HG02973 (cell line): ENCODE results near the gene KCNIP4.

ENCODE experiments used
- ATAC-seq: cut with Tn5 transposase; IDR thresholded peaks from one replicate; pipeline ENCODE4 v1.9.1; 2021; ENCODE audit warnings: moderate library complexity; ENCODE audit not compliant: unreplicated experiment

Gene KCNIP4

GRCh38 chr4:21596521-21596920 lies 352.1 kb downstream of the KCNIP4 start:
- no peak for ATAC-seq

DNA sequence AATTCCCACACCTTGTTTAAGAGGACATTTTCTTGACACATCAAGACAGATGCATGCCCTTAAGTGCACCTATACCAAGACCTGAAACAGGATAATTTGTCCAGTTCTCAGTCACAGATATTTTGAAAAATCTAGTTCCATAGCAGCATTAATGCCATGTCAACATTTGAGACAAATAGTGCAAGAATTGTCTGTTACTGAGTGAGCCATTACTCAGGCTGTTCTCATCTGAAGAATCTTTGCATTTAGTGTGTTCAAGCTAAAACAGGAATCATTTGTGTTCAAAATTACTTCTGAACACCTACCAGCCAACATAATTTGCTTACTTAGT lies 354.9 kb downstream of the KCNIP4 start:
- ATAC-seq: no peak

DNA sequence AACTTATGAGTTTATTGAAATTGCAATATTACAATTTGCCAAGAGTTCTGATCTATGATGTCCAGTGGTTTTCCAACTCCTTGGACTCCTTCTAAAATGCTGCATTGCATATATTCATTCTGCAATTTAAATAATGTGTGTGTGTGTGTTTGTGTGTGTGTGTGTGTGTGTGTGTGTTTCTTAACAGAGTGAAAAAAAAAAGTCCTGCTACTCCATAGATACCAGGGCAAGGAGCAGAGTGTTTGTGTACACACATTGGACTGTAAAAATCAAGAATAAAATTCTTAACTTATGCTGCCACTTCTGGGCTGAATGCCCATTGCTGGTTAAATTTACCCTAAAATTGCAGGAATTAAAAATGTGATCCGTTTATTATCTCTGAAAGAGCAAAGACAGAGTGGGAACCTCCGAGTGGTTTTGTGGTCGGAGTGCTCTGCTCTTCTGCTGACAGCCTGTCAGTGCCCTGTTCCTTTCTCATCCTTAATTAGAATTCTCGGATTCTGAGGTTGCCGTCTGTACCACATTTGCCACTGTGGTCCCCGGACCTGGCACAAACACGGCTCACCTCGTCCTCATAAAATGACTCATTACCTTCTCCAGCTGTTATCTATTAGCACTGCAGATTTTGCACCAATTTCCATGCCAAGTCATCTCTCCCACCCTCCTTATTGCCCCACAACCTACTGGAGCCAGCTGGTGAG lies 355.5 kb downstream of the KCNIP4 start:
- ATAC-seq: no peak

GRCh38 chr4:21577056-21577455 lies 371.5 kb downstream of the KCNIP4 start:
- ATAC-seq: no peak

GRCh38 chr4:21571100-21571499 lies 377.5 kb downstream of the KCNIP4 start:
- ATAC-seq: no peak

DNA sequence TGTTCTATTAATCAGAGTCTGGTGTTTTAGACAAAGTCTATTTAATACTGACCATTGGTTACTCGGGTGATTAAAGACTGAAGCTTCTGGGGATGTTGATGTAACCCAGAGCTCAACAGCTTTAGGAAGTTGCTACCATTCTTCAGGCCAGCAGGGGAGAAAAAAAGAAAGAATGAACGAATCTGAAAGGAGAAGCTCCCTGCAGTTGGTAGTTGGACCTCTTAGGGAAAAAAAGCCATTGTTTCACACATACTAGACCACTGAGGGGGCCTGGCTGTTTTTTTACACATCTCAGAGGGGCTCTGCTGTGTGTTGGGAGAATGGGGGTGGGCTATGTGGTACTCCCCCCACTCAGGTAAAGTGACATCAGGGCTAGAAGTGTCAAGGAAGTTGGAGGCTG lies 378.9 kb downstream of the KCNIP4 start:
- no peak for ATAC-seq

- no peak for ATAC-seq
Observed at GRCh38 chr4:21555083-21555482, 393.5 kb downstream of the KCNIP4 start.

GRCh38 chr4:21554500-21554899 lies 394.1 kb downstream of the KCNIP4 start:
- no peak for ATAC-seq

- no peak for ATAC-seq
Observed at GRCh38 chr4:21554066-21554465, 394.5 kb downstream of the KCNIP4 start.

- no peak for ATAC-seq
Observed at GRCh38 chr4:21552455-21552854, 396.1 kb downstream of the KCNIP4 start.

DNA sequence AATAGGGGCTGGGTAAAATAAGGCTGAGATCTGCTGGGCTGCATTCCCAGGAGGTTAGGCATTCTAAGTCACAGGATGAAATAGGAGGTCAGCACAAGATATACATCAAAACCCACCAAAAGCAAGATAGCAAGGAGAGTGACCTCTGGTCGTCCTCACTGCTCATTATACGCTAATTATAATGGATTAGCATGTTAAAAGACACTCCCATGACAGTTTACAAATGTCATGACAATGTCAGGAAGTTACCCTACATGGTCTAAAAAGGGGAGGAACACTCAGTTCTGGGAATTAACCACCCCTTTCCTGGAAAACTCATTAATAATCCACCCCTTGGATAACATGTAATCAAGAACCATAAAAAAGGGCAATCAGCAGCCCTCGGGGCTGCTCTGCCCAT lies 403.6 kb downstream of the KCNIP4 start:
- no peak for ATAC-seq

GRCh38 chr4:21544415-21544814 lies 404.2 kb downstream of the KCNIP4 start:
- no peak for ATAC-seq

GRCh38 chr4:21543514-21543913 lies 405.1 kb downstream of the KCNIP4 start:
- ATAC-seq: no peak

GRCh38 chr4:21535898-21536297 lies 412.7 kb downstream of the KCNIP4 start:
- no peak for ATAC-seq

DNA sequence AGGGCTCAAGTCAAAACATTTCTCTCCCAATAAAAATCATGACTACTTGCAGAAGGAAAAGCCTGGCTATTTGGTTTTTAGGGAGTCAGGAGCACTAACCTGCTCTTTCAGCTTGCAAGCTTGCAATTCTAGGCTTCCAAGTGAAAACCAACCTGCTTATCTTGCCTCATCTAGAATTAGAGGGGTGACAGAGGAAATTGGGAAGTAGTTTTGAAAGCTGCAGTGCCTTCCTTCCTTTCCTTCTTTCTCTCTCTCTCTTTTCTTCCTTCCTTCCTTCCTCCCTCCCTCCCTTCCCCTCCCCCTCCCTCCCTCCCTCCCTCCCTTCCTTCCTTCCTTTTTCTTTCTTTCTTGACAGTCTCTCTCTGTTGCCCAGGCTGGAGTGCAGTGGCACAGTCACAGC lies 417.5 kb downstream of the KCNIP4 start:
- ATAC-seq: no peak

DNA sequence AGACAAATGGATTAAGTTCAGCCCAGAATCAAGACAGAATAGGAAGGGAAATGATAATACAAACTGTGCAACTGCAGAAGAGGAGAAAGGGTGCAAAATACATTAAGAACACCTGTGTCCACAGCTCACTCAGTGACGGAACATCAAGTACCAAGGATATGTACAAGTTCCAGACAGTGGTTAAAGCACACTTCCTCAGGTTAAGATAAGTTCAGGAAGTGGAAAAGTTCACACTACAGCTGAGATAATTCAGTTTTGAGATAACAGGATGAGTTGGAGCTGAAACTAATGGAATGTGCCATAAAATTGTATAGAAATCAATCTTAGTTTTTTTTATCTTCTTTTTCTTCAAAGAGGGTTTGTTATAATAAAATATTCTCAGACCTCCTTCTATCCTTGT lies 419.4 kb downstream of the KCNIP4 start:
- ATAC-seq: no peak

GRCh38 chr4:21522296-21522695 lies 426.3 kb downstream of the KCNIP4 start:
- ATAC-seq: no peak

DNA sequence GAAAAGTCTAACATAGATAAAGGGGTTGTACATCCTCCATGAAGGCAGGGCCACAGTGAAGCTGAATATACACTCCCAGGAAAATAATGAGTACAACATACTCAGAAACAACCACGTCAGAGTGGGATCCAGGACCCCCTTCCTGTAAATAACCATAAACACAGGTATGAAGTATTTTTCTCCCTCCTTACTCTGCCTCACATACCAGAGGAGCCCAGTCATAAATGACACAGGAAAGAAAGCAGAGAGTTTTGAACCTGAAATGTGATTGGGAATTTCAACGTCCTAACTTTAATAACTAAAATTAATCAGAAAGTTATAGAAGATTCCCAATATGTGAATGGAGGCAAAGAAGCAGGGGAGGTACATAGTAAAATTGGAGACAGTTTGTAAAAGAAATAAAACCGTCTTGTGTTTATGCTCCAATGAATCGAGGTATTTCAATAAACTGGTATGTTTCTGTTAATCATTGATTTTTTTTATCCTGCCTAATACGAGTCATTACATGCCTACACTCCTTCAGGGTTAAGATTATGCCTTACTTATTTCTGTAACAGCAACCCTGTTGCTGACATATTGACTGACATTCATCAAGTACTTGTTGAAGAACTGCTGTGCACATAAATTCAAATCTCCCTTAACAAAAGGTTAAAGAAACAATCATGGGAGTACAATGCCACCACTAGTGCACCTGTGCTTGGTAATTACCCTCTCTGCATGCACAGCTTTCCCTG lies 431.3 kb downstream of the KCNIP4 start:
- no peak for ATAC-seq

DNA sequence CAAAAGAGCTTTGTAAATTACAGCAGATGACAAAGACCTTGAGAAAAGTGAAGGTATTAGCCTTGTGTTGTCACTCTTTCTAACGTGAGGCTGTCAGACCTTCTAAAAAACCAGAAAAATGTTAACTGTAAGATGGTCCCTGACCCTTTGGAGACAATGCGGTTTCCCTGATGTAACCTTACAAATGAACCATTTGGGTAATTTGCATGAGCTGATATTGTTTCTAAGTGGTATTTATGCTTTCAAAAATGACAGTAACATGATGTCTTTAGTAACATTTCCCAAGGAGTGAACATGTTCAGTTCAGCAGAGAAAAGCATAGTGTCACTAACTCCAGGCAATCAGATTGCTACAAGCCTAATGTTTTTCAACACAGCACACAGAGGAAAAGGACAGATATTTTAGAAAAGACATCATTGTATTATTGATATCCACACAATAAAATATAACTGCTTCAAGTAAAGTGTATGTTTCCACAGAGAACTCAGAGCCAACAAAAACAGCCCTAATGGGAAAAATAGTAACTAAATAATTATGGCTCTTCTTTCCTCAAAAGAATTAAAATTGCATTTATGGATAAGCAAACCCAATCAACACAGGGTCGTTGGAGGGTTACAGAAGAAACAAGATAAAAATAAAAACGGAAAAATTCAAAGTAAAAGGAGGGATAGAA lies 434.4 kb downstream of the KCNIP4 start:
- ATAC-seq: no peak

DNA sequence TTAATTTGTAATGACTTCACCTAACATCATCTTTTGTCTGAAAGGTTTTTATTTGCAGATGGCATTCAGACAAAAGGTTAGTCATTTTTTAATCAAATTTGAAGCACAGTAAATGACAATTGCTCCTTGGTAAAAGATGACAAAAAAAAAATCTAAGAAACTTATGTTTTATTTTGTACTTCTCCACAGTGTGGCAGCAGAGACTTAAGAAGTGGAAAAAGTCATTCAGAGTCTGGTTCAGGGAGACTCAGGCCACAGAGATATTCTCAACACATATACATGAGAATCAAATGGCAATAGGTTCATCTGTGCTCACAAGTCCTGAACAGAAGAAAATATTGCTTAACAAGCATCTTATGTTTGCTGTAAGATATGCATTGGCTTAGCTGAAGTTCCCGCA lies 436.2 kb downstream of the KCNIP4 start:
- no peak for ATAC-seq

DNA sequence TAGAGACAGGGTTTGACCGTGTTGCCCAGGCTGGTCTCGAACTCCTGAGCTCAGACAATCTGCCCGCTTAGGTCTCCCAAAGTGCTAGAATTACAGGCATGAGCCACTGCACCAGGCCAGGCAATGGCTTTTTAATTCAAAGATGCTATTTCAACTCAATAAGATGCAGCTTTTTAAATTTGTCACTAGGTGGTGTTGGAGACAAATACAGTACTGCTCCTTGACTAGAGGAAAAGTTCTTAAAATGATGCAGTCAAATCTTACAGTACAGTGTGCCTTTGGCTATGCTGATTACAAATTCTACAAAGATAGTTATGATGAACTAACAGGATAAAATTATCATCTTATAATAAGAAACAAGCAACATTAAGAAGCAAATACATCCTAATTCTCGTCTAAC lies 441.1 kb downstream of the KCNIP4 start:
- no peak for ATAC-seq

GRCh38 chr4:21490682-21491081 lies 457.9 kb downstream of the KCNIP4 start:
- no peak for ATAC-seq
